Ishikawa (cell line): ENCODE results near the gene SSBP3.

Experiments used
- CEBPB ChIP-seq: IDR thresholded peaks from 2 replicates; pipeline ENCODE4 v1.6.1; 2012
- CREB1 ChIP-seq: IDR thresholded peaks from 2 replicates; pipeline ENCODE4 v1.6.1; 2012; ENCODE audit warnings: low read depth
- EGR1 ChIP-seq: IDR thresholded peaks from 2 replicates; pipeline ENCODE4 v1.6.1; 2012
- EP300 ChIP-seq: IDR thresholded peaks from 2 replicates; pipeline ENCODE4 v1.6.1; 2012; ENCODE audit warnings: borderline replicate concordance
- FOXM1 ChIP-seq: IDR thresholded peaks from 2 replicates; pipeline ENCODE4 v1.6.1; 2012; ENCODE audit warnings: low read depth, borderline replicate concordance
- NFIC ChIP-seq: IDR thresholded peaks from 2 replicates; pipeline ENCODE4 v1.6.1; 2012
- RAD21 ChIP-seq: IDR thresholded peaks from 2 replicates; pipeline ENCODE4 v1.6.1; 2012; ENCODE audit warnings: low read depth
- REST ChIP-seq: IDR thresholded peaks from 2 replicates; pipeline ENCODE4 v1.6.1; 2012; ENCODE audit warnings: low read depth, mild to moderate bottlenecking
- TAF1 ChIP-seq: IDR thresholded peaks from 2 replicates; pipeline ENCODE4 v1.6.1; 2012; ENCODE audit warnings: low read depth, mild to moderate bottlenecking
- TCF12 ChIP-seq: IDR thresholded peaks from 2 replicates; pipeline ENCODE4 v1.6.1; 2012; ENCODE audit warnings: low read depth
- TEAD4 ChIP-seq: IDR thresholded peaks from 2 replicates; pipeline ENCODE4 v1.6.1; 2012
- USF1 ChIP-seq: IDR thresholded peaks from 2 replicates; pipeline ENCODE4 v1.6.1; 2012
- YY1 ChIP-seq: IDR thresholded peaks from 2 replicates; pipeline ENCODE4 v1.6.1; 2012; ENCODE audit warnings: low read depth
- ZBTB7A ChIP-seq: IDR thresholded peaks from 2 replicates; pipeline ENCODE4 v1.6.1; 2012; ENCODE audit warnings: low read depth
- TF ChIP-seq, protein P1 (sequence below): IDR thresholded peaks from 2 replicates; pipeline ENCODE4 v1.6.1; 2012

The SSBP3 gene

DNA sequence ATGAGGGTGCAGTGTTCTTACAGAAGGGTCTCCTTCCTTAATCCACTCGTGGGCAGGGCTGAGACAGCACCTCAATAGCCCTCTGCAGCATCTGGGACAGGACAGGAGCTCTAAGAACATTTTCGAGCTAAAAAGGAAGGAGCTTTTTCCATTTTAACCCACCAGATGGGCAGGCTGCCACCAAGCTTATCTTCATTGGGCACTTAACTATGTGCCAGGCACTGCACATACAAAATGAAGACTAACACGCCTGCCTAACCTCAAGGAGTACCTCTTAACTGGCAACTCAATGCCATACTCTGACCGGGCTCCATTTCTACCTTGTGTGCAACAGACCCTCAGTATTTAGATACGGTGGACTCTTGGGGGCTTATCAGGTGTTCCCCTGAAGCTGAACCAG lies 48.2 kb downstream of the SSBP3 start:
- TF ChIP-seq FOXM1 (no peak), REST (no peak), ZBTB7A (no peak), TEAD4 (no peak), RAD21 (no peak), NFIC (no peak), CEBPB (no peak), TCF12 (no peak), TAF1 (no peak), USF1 (no peak), YY1 (no peak), EGR1 (no peak), CREB1 (no peak)
- TF ChIP-seq, protein P1, sequence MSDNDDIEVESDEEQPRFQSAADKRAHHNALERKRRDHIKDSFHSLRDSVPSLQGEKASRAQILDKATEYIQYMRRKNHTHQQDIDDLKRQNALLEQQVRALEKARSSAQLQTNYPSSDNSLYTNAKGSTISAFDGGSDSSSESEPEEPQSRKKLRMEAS = no peak

DNA sequence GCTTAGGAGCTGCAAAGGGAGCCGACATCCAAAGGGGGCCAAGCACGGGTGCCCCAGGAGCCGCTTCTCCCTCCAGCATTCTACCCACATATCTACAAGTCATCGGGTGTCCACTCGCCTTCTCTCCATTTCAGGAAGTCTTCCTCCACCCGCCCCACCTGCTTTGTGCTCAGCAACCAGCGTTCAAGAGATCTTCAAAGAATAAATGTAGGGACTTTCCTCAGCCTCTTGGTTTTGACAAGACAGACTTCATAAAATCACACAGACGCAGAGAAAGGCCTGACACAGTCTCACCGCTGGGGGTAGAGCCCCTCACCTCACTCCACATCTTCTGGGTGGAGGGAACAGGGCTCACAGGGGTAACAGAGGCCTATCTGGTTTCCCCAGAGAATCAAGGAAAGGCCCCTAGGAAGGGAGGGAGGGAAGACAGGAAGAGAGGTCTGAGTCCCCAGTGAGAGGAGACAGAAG lies 49.5 kb downstream of the SSBP3 start:
- TF ChIP-seq, protein P1 = no peak
- no peak for TF ChIP-seq YY1
- TF ChIP-seq FOXM1 = no peak
- no peak for TF ChIP-seq TCF12
- TF ChIP-seq TAF1 = no peak
- no peak for TF ChIP-seq EGR1
- TF ChIP-seq REST = no peak
- no peak for TF ChIP-seq EP300
- TF ChIP-seq TEAD4 = no peak
- no peak for TF ChIP-seq RAD21
- no peak for TF ChIP-seq CEBPB
- TF ChIP-seq NFIC = no peak

DNA sequence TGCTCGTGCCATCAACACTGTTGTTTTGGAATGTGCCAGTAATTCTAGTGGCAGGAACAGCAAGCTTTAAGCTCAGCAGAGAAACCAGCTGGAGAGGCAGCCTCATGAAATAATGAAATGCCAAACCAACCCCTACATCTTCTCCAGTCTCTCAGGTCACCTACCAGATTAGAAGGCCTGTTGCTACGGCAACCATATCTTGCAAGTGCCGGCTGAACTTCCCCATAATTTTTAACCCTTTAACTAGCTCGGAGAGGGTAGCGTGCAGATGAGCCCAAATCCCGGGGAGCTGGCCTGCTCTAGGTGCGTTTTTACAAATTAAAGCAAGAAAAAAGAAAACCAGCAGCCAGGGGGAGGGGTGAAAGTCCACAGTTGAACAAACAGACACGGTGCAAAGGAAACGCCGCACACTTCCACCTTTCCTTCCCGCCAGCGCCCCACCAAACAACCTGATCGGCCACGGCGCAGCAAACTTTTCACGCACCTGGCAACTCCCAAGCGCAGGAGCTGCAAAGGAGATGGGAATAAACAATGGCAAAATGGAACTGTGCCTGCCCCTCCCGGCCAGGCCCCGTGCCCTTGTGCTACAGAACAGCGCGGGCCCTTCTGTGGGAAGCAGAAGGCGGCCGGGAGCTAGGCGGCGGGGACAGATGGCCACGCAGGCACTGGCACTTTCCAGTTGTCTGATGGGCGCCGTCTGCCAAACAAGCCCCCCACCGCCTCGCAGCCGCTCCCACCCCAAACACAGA lies 50.1 kb downstream of the SSBP3 start:
- TF ChIP-seq, protein P1 = no peak
- TF ChIP-seq TAF1 (no peak), CEBPB (no peak), EGR1 (no peak), REST (no peak), YY1 (no peak), NFIC (no peak), EP300 (no peak), ZBTB7A (no peak), TCF12 (no peak), RAD21 (no peak), USF1 (no peak), TEAD4 (no peak), CREB1 (no peak)

DNA sequence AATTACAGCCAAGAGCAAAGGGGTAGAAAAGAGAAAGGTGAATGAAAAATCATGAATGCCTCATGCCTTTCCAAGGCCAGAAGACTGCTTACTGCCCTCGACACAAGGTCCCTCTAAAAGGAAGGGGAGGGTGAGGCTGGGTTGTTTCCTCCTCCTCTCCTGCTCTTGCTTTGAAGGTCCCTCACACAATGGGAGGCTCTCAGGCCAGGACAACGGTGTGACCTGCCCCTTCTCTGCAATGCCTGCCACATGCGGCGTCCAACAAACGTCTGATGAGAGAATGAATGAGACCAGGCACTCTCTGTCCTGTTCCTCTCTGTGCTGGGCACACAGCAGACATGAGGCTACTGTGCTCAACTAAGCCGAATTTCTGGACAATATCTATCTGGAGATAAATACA lies 51.3 kb downstream of the SSBP3 start:
- TF ChIP-seq FOXM1 (no peak), TEAD4 (no peak), RAD21 (no peak), REST (no peak), EP300 (no peak), TAF1 (no peak), ZBTB7A (no peak), EGR1 (no peak), USF1 (no peak), NFIC (no peak), CREB1 (no peak), CEBPB (no peak), TCF12 (no peak), YY1 (no peak)
- TF ChIP-seq, protein P1 = no peak
